NCI-H2081 (cell line): ENCODE results near the gene OR11A1.

Experiments
- DNase-seq, 2 experiments: peaks; one replicate each; lab custom pipeline; 2025; lab: John Stamatoyannopoulos, UW

OR11A1 gene

DNA sequence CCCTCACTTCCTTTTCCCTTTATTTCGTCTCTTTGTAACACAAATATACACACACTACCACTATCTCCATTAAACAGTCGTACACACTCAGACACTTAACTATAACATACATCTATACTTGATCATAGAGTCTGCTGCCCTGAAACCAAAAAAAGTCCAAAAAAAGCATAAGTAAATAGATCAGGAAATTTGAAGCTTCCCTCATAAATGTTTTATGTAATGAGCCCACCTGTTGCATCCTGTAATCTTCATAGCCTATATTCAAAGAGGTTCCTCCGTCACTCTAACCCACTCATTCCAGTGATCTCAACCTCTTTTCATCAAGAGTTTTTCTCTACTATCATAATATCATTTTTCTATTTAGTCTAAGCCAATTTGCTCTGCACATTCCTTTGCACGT is 68.3 kb downstream of the OR11A1 start:
- no peak for DNase-seq

DNA sequence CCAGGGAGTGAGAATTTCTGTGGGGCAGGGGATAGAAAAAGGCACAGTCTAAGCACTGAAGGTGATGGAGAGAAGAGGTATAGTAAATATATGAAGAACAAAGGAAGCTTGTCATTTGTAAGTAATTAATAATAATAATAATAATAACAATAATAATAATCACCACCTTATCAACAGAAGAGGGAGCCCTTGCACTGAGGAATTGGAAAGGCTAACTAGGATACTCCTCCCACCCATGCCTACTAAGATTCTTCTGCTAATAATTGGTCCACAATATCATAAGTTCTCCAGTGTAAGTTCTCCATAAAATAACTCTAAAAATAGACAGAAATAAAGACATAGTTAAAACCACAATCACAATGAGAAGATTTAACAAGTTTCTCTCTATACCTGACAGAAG is 80.9 kb downstream of the OR11A1 start:
- DNase-seq, result no peak
